ENCODE measurements around the gene SDS.

- TF ChIP-seq CTCF (IDR thresholded peaks at IDR 0.05) (no peak), POLR2A (IDR thresholded peaks at IDR 0.05) (no peak)
These were observed 11.9 kb downstream of the SDS start for GRCh38 chr12:113391650-113392337.

Data from adrenal gland (tissue), 5 donors.